Mesodermal cell (in vitro differentiated cells): ENCODE data around the gene NRTN.

Experiments used
- H3K27ac ChIP-seq: 2 replicates; pipeline ENCODE4 v1.7.0; 2013; ENCODE audit warnings: mild to moderate bottlenecking, low read depth, low read length, moderate library complexity; ENCODE audit not compliant: severe bottlenecking
- H3K36me3 ChIP-seq: 2 replicates; pipeline ENCODE4 v1.7.1; 2013; ENCODE audit warnings: mild to moderate bottlenecking, low read length, moderate library complexity; ENCODE audit not compliant: control insufficient read depth, insufficient read depth
- H3K4me1 ChIP-seq: one replicate; pipeline ENCODE4 v1.7.1; 2013; ENCODE audit warnings: mild to moderate bottlenecking, low read length; ENCODE audit not compliant: insufficient read depth, control insufficient read depth, poor library complexity, severe bottlenecking
- H3K4me3 ChIP-seq: 2 replicates; pipeline ENCODE4 v1.7.0; 2013; ENCODE audit warnings: low read length, control low read depth, mild to moderate bottlenecking; ENCODE audit not compliant: insufficient read depth, poor library complexity, severe bottlenecking; ENCODE audit errors: extremely low read depth
- H3K9me3 ChIP-seq: 2 replicates; pipeline ENCODE4 v1.7.1; 2013; ENCODE audit warnings: mild to moderate bottlenecking, low read length, moderate library complexity; ENCODE audit not compliant: control insufficient read depth
- WGBS, 2 experiments: methylation state at CpG; one replicate each; pipeline ENCODE4 v1.1.5; 2013; ENCODE audit warnings: missing lambda C conversion rate in 2 of 2; ENCODE audit not compliant: insufficient coverage in 2 of 2; 5-methylcytosine and 5-hydroxymethylcytosine counted together

Gene NRTN

DNA sequence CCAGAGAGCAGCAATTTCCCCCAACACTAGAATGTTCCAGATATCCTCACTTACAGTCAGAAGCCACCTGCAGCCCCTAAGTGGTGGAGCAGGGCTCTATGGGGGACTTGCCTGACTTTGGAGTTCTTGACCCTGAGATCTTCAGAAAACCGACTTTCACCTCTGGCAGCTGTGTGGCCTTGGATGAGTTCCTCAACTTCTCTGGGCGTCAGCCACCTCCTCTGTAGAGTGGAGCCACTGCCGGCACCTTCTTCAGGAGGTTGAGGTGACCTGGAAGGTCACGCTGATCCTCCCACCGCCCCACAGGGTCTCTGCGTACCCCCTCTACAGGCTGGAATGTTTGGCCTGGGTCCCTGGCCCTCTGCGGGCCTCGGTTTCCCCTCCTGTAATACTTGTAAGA is 72.6 kb downstream of the NRTN start:
- 87 to 92% methylated on average over 4 to 8 of the region's 8 CpGs for WGBS, 2 experiments

DNA sequence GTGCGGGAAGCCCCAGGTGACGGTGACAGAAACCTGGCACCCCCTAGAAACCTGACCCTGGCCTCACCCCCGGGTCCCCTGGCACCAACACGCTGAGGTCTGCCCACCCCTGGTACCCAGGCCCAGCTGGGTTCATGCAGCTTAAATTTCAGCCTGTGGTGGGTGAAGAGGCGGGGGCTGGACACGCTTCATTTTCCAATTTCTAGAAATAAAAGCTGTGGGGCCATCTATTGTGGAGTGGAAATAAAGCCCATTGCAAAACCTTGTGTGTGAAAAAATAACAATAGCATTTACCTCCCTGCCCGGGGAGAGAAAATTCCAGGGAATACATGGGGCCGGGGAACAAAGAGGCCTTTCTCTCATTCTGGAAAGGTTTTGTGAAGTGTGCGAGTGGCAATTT is 73.0 kb downstream of the NRTN start:
- peaks cover 8% of the 10 kb centered on the region for H3K4me1 ChIP-seq
- 87 to 100% methylated on average over 4 to 5 of the region's 9 CpGs for WGBS, 2 experiments
- no peak overlapping the region for H3K4me3 ChIP-seq
- H3K36me3 ChIP-seq, result no peaks in the 10 kb centered on the region
- H3K9me3 ChIP-seq, result no peaks in the 10 kb centered on the region
- H3K27ac ChIP-seq, result no peak overlapping the region

More for the DNA sequence above, 72.6 kb downstream of the NRTN start:
- H3K4me3 ChIP-seq, result no peak overlapping the region
- no peaks in the 10 kb centered on the region for H3K9me3 ChIP-seq
- no peaks in the 10 kb centered on the region for H3K36me3 ChIP-seq
- peaks cover 8% of the 10 kb centered on the region for H3K4me1 ChIP-seq
- H3K27ac ChIP-seq, result no peak overlapping the region
